Activated CD4-positive, alpha-beta T cell treated with anti-CD3 and anti-CD28 coated beads, Interleukin-2, amount 10 ng/mL, durations not matched to agents 7 days and 5 days (primary cell): ENCODE results near the gene SULT1A2. TPM values are rescaled to one million over a fixed set of nuclear protein-coding genes. Genes with fewer than 3 reads are reported as not detected.

Experiments used
- total RNA-seq, 2 experiments: library from RNA; stranded (reverse); gene quantifications; one replicate each; pipeline ENCODE4 v1.2.3, GENCODE V29; 2021

Gene SULT1A2
- total RNA-seq, 2 experiments from 2014 or later, result 0.27 to 0.50 TPM

Other genes with a start within 250 kb of the SULT1A2 start
- 1 to 10 TPM; 1.1 to 1.4 TPM for gene NPIPB6, start 233.5 kb downstream of the SULT1A2 start, total RNA-seq
- 100 to 1,000 TPM in 1 of 2 experiments, 10 to 100 TPM in 1; 84.0 to 101 TPM for gene EIF3CL, start 193.2 kb downstream of the SULT1A2 start, total RNA-seq
- gene NPIPB7, start 124.7 kb downstream of the SULT1A2 start, total RNA-seq, result under 1 TPM in 1 of 2 experiments, not detected in 1; 0.25 TPM
- gene CLN3, start 105.0 kb downstream of the SULT1A2 start, total RNA-seq, result 10 to 100 TPM; 53.4 to 58.4 TPM
- 10 to 100 TPM; 16.7 to 21.4 TPM for gene APOBR, start 102.4 kb downstream of the SULT1A2 start, total RNA-seq
- not detected for gene IL27, start 90.2 kb downstream of the SULT1A2 start, total RNA-seq
- not detected for gene NUPR1, start 58.1 kb downstream of the SULT1A2 start, total RNA-seq
- gene SGF29, start 43.1 kb downstream of the SULT1A2 start, total RNA-seq, result 10 to 100 TPM; 49.3 to 60.6 TPM
- gene SULT1A1, start 13.0 kb upstream of the SULT1A2 start, total RNA-seq, result 10 to 100 TPM; 11.1 to 11.3 TPM
- under 1 TPM in 1 of 2 experiments, not detected in 1; 0.44 TPM for gene NPIPB8, start 41.0 kb upstream of the SULT1A2 start, total RNA-seq
- 100 to 1,000 TPM; 430 to 457 TPM for gene EIF3C, start 114.4 kb upstream of the SULT1A2 start, total RNA-seq
- gene NPIPB9, start 154.7 kb upstream of the SULT1A2 start, total RNA-seq, result 1 to 10 TPM; 2.5 to 2.6 TPM
- gene ATXN2L, start 225.9 kb upstream of the SULT1A2 start, total RNA-seq, result 100 to 1,000 TPM; 257 to 265 TPM
- 100 to 1,000 TPM; 105 to 125 TPM for gene TUFM, start 249.3 kb upstream of the SULT1A2 start, total RNA-seq